Measurements from ENCODE around the gene CENPA. TPM values are rescaled to one million over a fixed set of nuclear protein-coding genes. Genes with fewer than 3 reads are reported as not detected.
"Not testable (repeated sequence)": the region's sequence is repeated elsewhere in the genome, so short reads cannot be mapped to it uniquely, and the experiment has no call there.

Gene CENPA
- total RNA-seq, 1 donor from 2014 or later, result not detected

DNA sequence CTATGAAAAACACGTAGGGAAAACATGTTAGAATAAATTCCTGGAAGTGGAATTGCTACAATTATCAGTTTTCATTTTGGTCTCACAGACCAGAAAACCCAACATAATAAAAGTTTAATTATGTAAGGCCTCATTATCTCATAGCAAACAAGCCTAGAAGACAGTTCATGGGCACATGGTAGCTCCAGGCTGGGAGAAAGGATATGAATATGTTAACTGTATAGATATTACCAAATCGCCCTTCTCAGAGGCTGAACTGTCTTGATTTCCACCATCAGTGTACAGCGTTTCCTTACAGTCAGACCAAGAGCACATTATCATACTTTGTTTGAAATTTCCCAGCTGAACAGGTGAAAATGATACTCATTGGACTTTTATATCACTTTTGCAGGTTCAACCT, 38.9 kb upstream of the CENPA start:
- no peaks in the 10 kb centered on the region for H3K36me3 ChIP-seq
- no peaks in the 10 kb centered on the region for H3K4me1 ChIP-seq
- H3K9me3 ChIP-seq, result no peaks in the 10 kb centered on the region
- TF ChIP-seq POLR2A (IDR thresholded peaks at IDR 0.05), result no peak
- TF ChIP-seq POLR2AphosphoS5 (IDR thresholded peaks at IDR 0.05; ENCODE audit: insufficient read depth in 1 of 2, low read depth in 1 of 2), result no peak
- TF ChIP-seq, protein P1, sequence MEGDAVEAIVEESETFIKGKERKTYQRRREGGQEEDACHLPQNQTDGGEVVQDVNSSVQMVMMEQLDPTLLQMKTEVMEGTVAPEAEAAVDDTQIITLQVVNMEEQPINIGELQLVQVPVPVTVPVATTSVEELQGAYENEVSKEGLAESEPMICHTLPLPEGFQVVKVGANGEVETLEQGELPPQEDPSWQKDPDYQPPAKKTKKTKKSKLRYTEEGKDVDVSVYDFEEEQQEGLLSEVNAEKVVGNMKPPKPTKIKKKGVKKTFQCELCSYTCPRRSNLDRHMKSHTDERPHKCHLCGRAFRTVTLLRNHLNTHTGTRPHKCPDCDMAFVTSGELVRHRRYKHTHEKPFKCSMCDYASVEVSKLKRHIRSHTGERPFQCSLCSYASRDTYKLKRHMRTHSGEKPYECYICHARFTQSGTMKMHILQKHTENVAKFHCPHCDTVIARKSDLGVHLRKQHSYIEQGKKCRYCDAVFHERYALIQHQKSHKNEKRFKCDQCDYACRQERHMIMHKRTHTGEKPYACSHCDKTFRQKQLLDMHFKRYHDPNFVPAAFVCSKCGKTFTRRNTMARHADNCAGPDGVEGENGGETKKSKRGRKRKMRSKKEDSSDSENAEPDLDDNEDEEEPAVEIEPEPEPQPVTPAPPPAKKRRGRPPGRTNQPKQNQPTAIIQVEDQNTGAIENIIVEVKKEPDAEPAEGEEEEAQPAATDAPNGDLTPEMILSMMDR (IDR thresholded peaks at IDR 0.05), result no peak
- H3K27ac ChIP-seq, result no peak overlapping the region
- intact Hi-C loops (cut with DNase I), result loop anchor here (5.0 kb wide), 1 partner anchor 140 kb away; no protein-coding TSS in a partner anchor
- no peaks in the 10 kb centered on the region for H3K27me3 ChIP-seq
- H3K4me3 ChIP-seq, result no peak overlapping the region
- DNase-seq (ENCODE audit: extremely low spot score in 2 of 2), result no peak

DNA sequence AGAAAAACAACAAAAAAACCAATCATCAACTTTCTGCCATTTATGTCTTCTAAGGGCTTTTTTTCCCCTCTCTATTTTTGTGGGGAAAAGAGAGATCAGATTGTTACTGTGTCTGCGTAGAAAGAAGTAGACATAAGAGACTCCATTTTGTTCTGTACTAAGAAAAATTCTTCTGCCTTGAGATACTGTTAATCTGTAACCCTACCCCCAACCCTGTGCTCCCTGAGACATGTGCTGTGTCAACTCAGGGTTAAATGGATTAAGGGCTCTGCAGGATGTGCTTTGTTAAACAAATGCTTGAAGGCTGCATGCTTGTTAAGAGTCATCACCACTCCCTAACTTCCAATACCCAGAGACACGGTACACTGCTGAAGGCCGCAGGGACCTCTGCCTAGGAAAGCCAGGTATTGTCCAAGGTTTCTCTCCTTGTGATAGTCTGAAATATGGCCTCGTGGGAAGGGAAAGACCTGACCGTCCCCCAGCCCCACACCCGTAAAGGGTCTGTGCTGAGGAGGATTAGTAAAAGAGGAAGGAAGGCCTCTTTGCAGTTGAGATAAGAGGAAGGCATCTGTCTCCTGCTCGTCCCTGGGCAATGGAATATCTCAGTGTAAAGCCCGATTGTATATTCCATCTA, 36.0 kb upstream of the CENPA start:
- intact Hi-C loops (cut with DNase I), result loop anchor here (5.0 kb wide), 1 partner anchor 143 kb away; no protein-coding TSS in a partner anchor
- H3K27me3 ChIP-seq; H3K4me3 ChIP-seq; H3K9me3 ChIP-seq; H3K36me3 ChIP-seq; DNase-seq (ENCODE audit: extremely low spot score in 2 of 2); H3K4me1 ChIP-seq; H3K27ac ChIP-seq: not testable (repeated sequence)

DNA sequence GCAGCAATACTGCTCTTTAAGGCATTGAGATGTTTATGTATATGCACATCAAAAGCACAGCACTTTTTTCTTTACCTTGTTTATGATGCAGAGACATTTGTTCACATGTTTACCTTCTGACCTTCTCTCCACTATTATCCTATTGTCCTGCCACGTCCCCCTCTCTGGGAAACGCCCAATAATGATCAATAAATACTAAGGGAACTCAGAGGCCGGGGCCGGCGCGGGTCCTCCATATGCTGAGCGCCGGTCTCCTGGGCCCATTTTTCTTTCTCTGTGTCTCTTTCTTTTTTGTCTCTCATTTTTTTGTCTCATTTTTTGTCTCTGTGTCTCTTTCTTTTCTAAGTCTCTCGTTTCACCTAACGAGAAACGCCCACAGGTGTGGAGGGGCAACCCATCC, 35.4 kb upstream of the CENPA start:
- H3K9me3 ChIP-seq; H3K4me1 ChIP-seq; H3K4me3 ChIP-seq; H3K27ac ChIP-seq; H3K27me3 ChIP-seq; intact Hi-C loops (cut with DNase I); H3K36me3 ChIP-seq; DNase-seq (ENCODE audit: extremely low spot score in 2 of 2): not testable (repeated sequence)

DNA sequence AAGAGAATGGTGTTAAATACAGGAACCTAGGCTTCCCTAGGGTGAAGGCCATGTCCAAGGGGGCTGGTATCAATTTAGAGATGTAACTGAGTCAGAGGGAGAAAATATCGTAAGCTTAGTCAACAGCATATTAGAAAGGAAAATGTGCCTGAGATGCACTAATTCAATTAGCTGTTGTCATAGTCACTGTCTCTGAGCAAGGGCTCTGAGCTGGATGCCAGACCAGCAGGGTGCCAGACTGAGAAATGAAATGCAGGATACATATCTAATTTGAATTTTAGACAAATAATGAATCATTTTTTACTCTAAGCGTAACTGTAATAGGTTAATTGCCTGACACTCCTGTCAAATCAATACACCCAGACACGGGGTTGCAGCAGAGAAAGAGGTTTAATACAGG, 33.2 kb upstream of the CENPA start:
- H3K4me3 ChIP-seq, result no peak overlapping the region
- no peaks in the 10 kb centered on the region for H3K36me3 ChIP-seq
- intact Hi-C loops (cut with DNase I), result no loop called here
- no peaks in the 10 kb centered on the region for H3K9me3 ChIP-seq
- H3K27ac ChIP-seq, result no peak overlapping the region
- no peaks in the 10 kb centered on the region for H3K27me3 ChIP-seq
- TF ChIP-seq POLR2A (IDR thresholded peaks at IDR 0.05) (no peak), POLR2AphosphoS5 (IDR thresholded peaks at IDR 0.05; ENCODE audit: insufficient read depth in 1 of 2, low read depth in 1 of 2) (no peak)
- TF ChIP-seq, protein P1 (IDR thresholded peaks at IDR 0.05), result no peak
- H3K4me1 ChIP-seq, result peaks cover 6% of the 10 kb centered on the region
- DNase-seq (ENCODE audit: extremely low spot score in 2 of 2), result no peak

DNA sequence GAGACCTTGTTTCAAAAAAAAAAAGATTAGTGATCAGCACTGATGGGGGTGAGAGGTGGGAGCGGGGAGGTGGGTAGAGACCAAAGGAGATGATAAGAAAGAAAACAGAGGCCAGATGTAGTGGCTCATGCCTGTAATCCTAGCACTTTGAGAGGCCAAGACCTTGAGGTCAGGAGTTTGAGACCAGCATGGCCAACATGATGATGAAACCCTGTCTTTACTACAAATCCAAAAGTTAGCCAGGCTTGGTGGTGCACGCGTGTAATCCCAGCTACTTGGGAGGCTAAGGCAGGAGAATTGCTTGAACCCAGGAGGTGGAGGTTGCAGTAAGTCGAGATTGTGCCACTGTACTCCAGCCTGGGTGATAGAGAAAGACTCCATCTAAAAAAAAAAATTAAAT, 31.3 kb upstream of the CENPA start:
- Histone ChIP-seq H3K27me3 (no peaks in the 10 kb centered on the region), H3K4me1 (peaks cover 22% of the 10 kb centered on the region), H3K36me3 (no peaks in the 10 kb centered on the region), H3K27ac (no peak overlapping the region), H3K9me3 (no peaks in the 10 kb centered on the region), H3K4me3 (no peak overlapping the region)
- intact Hi-C loops (cut with DNase I), result no loop called here
- TF ChIP-seq POLR2AphosphoS5 (IDR thresholded peaks at IDR 0.05; ENCODE audit: insufficient read depth in 1 of 2, low read depth in 1 of 2) (no peak), POLR2A (IDR thresholded peaks at IDR 0.05) (no peak)
- TF ChIP-seq, protein P1 (IDR thresholded peaks at IDR 0.05), result no peak
- DNase-seq (ENCODE audit: extremely low spot score in 2 of 2), result no peak

DNA sequence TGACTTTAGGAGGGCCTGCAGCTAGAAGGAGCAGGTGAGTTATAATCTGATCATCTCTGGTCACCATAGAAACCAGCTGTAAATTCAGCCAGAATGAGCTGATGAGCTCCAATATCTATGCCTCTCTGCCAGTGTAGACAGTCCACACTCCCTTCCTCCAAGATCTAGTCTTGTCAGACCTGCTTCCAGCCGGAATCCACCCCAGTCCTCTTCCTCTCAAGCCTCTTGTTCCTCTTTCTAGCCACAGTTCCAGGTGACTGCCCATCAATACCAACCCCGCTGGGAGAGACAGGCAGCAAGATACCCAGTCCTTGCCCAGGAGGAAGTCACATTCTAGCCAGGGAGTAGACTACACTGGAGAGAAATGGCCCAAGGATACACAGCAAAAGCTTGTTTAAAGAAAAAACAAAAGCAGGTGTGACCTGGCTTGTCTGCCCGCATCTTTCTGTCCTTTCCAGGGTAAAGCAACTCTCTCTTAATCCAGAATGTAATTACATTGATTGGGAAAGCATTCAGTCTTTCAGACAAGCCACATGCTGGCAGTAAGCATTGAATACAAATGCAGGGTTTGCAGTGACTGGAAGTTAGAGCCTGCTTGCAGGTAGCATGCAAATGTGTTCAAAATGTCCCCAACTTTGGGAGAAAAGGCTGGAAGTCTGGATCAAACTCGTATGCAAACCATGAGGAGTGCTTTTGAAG, 30.7 kb upstream of the CENPA start:
- Histone ChIP-seq H3K36me3 (no peaks in the 10 kb centered on the region), H3K4me1 (peaks cover 22% of the 10 kb centered on the region), H3K4me3 (no peak overlapping the region), H3K27me3 (no peaks in the 10 kb centered on the region), H3K27ac (no peak overlapping the region), H3K9me3 (no peaks in the 10 kb centered on the region)
- no peak for TF ChIP-seq POLR2A (IDR thresholded peaks at IDR 0.05)
- no peak for TF ChIP-seq POLR2AphosphoS5 (IDR thresholded peaks at IDR 0.05; ENCODE audit: insufficient read depth in 1 of 2, low read depth in 1 of 2)
- intact Hi-C loops (cut with DNase I), result no loop called here
- DNase-seq (ENCODE audit: extremely low spot score in 2 of 2), result no peak
